Measurements from ENCODE around the gene JUP. TPM values are rescaled to one million over a fixed set of nuclear protein-coding genes. Genes with fewer than 3 reads are reported as not detected.

The JUP gene
- total and polyA plus RNA-seq, 10 of the 15 experiments (the other 5 are each of a cell fraction or from before 2014, with no cell fraction given), result 1.5 to 36.3 (median 11.6) TPM

DNA sequence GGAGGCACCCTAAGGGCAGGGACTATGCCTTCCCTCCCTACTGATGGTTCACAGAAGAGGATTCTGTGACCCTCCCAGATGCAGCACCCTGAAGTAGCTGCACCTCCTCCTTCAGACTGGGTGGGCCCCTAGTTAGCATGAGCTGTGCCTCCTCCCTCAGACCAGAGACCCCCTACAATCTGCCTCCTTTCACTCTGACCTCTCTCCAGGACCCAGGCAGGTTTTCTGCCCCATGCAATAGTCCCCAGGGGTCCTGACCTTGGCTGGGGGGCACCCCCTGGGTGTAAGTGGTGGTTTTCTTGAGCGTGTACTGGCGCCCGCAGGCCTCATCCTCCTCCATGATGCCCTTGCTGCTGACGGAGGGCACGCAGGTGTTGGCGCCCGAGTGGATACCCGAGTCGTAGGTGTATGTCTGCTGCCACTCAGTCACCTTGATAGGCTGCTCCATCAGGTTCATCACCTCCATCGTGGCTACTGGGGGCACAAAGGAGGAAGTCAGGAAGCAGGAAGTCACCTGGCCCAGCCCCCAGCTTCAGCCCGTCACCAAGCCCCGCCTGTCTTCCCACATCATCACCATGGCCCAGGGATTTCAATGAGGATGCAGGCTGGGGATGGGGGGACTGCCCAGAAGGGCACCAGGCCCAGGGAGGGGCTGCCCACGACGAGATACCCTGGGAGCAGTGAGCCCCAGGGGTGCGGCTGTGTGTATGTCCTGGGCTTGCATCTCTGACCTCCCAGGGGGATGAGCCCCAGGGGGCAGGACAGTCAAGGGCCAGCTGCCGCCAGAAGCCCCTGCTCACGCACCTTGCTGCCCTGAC, 14.9 kb downstream of the JUP start:
- no peaks in the 10 kb centered on the region; a peak in 1 of 4 replicates for H3K27me3 ChIP-seq (replicated peaks in 1 of 2; ENCODE audit: control insufficient read depth in 2 of 2, insufficient read depth in 2 of 2, low read length in 1 of 2)
- H3K9me3 ChIP-seq (replicated peaks; ENCODE audit: control insufficient read depth, insufficient read depth, low read length), result no peaks in the 10 kb centered on the region
- peak; percentile 84 for ATAC-seq
- peak overlapping the region; percentile 47 for H3K4me2 ChIP-seq (ENCODE audit: control insufficient read depth, insufficient read depth)
- TSS peak; percentile 66 for BruUV-seq (replicated peaks)
- FAIRE-seq, result peak; percentile 54
- ChIA-PET SMC1A (ENCODE audit: uncharacterized antibody, unreplicated experiment) (interaction anchor here (0.7 to 2.4 kb wide), 2 partner anchors 15 to 93 kb away, joined by 3 to 8 read pairs; partner anchors contain the start of genes JUP and KLHL11), CTCF (interaction anchor here (1.3 kb wide), 1 partner anchor 15 kb away, joined by 3 read pairs; the partner anchor contains the start of gene JUP), POLR2A (no interaction called here), RAD21 (ENCODE audit: unreplicated experiment) (interaction anchor here (0.6 to 1.3 kb wide), 4 partner anchors 15 to 90 kb away, joined by 3 to 4 read pairs (median 3); partner anchors contain the start of gene JUP)
- no peak for DNase-seq (ENCODE audit: low read depth, low spot score)
- intact Hi-C loops (cut with micrococcal nuclease; ENCODE audit: unreplicated experiment), result no loop called here
- WGBS (ENCODE audit: insufficient coverage, insufficient replicate concordance, low lambda C conversion rate, missing lambda C conversion rate), result 37% methylated on average over 17 of the region's 17 CpGs
- H3K27ac ChIP-seq (ENCODE audit: control insufficient read depth, insufficient read depth), result peak overlapping the region; percentile 35
- H2AFZ ChIP-seq (ENCODE audit: control insufficient read depth, low read depth, low read length), result peak overlapping the region; percentile 69
- in situ Hi-C loops (cut with MboI), result no loop called here
- H3K4me3 ChIP-seq, result peak overlapping the region; percentile 63
- H3K36me3 ChIP-seq (ENCODE audit: control insufficient read depth in 2 of 2, insufficient read depth in 2 of 2, low read length in 1 of 2), result no peaks in the 10 kb centered on the region
- no peaks in the 10 kb centered on the region for H4K20me1 ChIP-seq (ENCODE audit: control insufficient read depth, insufficient read depth)
- peaks cover 4% of the 10 kb centered on the region for H3K79me2 ChIP-seq (ENCODE audit: control insufficient read depth, insufficient read depth, low read length)
- H3K9ac ChIP-seq (ENCODE audit: control insufficient read depth, insufficient read depth, low read length), result peak overlapping the region; percentile 55; the same call in 1 of the 2 replicates
- no peaks in the 10 kb centered on the region for H3K4me1 ChIP-seq (ENCODE audit: control insufficient read depth, insufficient read depth, low read length)
- TF ChIP-seq NBN (IDR thresholded peaks at IDR 0.05) (0 out of 2 replicates have a peak, but pooled peaks have one; percentile 15), JUND (IDR thresholded peaks at IDR 0.05; ENCODE audit: low read depth, low read length) (no peak), SUPT20H (IDR thresholded peaks at IDR 0.05; ENCODE audit: borderline replicate concordance, control insufficient read depth, low read depth, low read length) (no peak), CEBPB (IDR thresholded peaks at IDR 0.05; ENCODE audit: borderline replicate concordance in 1 of 2, low read depth in 2 of 2, low read length in 2 of 2) (no peak), ESRRA (IDR thresholded peaks at IDR 0.05; ENCODE audit: low read length) (0 out of 2 replicates have a peak, but pooled peaks have one; percentile 42), PAX5 (IDR thresholded peaks at IDR 0.05; ENCODE audit: borderline replicate concordance, low read depth, low read length) (no peak), SPI1 (IDR thresholded peaks at IDR 0.05; ENCODE audit: borderline replicate concordance, insufficient read depth, low read depth, low read length) (peak; percentile 58; the same call in 1 of the 2 replicates), RCOR1 (conservative IDR thresholded peaks at IDR 0.05; ENCODE audit: low read depth, low read length) (no peak), SMAD5 (IDR thresholded peaks at IDR 0.05; ENCODE audit: low read depth) (no peak), BACH1 (IDR thresholded peaks at IDR 0.05; ENCODE audit: borderline replicate concordance) (no peak), POLR2AphosphoS5 (IDR thresholded peaks at IDR 0.05; ENCODE audit: low read length) (peak; percentile 38; the same call in 1 of the 2 replicates), STAT1 (conservative IDR thresholded peaks at IDR 0.05) (no peak), TARDBP (IDR thresholded peaks at IDR 0.05; ENCODE audit: borderline replicate concordance) (no peak), PBX3 (IDR thresholded peaks at IDR 0.05; ENCODE audit: insufficient replicate concordance, low read depth, low read length) (no peak), MEF2B (IDR thresholded peaks at IDR 0.05; ENCODE audit: partially characterized antibody, poor library complexity, severe bottlenecking) (peak; percentile 90), JUNB (IDR thresholded peaks at IDR 0.05) (no peak), NR2F1 (conservative IDR thresholded peaks at IDR 0.05) (no peak), NFYA (IDR thresholded peaks at IDR 0.05; ENCODE audit: borderline replicate concordance, low read depth, low read length) (no peak)
- TF ChIP-seq, protein P1, sequence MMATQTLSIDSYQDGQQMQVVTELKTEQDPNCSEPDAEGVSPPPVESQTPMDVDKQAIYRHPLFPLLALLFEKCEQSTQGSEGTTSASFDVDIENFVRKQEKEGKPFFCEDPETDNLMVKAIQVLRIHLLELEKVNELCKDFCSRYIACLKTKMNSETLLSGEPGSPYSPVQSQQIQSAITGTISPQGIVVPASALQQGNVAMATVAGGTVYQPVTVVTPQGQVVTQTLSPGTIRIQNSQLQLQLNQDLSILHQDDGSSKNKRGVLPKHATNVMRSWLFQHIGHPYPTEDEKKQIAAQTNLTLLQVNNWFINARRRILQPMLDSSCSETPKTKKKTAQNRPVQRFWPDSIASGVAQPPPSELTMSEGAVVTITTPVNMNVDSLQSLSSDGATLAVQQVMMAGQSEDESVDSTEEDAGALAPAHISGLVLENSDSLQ (IDR thresholded peaks at IDR 0.05), result peak; percentile 26; the same call in 1 of the 2 replicates
- TF ChIP-seq, protein P2, sequence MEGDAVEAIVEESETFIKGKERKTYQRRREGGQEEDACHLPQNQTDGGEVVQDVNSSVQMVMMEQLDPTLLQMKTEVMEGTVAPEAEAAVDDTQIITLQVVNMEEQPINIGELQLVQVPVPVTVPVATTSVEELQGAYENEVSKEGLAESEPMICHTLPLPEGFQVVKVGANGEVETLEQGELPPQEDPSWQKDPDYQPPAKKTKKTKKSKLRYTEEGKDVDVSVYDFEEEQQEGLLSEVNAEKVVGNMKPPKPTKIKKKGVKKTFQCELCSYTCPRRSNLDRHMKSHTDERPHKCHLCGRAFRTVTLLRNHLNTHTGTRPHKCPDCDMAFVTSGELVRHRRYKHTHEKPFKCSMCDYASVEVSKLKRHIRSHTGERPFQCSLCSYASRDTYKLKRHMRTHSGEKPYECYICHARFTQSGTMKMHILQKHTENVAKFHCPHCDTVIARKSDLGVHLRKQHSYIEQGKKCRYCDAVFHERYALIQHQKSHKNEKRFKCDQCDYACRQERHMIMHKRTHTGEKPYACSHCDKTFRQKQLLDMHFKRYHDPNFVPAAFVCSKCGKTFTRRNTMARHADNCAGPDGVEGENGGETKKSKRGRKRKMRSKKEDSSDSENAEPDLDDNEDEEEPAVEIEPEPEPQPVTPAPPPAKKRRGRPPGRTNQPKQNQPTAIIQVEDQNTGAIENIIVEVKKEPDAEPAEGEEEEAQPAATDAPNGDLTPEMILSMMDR (IDR thresholded peaks at IDR 0.05 in 2 of 3, conservative IDR thresholded peaks at IDR 0.05 in 1 of 3; ENCODE audit: control insufficient read depth in 2 of 3, extremely low read depth in 1 of 3, insufficient read depth in 1 of 3, low read depth in 3 of 3, low read length in 3 of 3), result no peak

Measured in GM12878 (cell line).